Hair follicular keratinocyte (primary cell): Measurements from ENCODE around the gene ASCL5. TPM values are rescaled to one million over a fixed set of nuclear protein-coding genes. Genes with fewer than 3 reads are reported as not detected.

ENCODE experiments used
- total RNA-seq: library from RNA; depleted of rRNA; stranded (reverse); fragments of >200 nt; gene quantifications from 2 replicates; pipeline ENCODE4 v1.2.3, GENCODE V29; 2015

ASCL5 gene, protein sequence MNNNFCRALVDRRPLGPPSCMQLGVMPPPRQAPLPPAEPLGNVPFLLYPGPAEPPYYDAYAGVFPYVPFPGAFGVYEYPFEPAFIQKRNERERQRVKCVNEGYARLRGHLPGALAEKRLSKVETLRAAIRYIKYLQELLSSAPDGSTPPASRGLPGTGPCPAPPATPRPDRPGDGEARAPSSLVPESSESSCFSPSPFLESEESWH
- total RNA-seq: not detected in 2 replicates

DNA sequence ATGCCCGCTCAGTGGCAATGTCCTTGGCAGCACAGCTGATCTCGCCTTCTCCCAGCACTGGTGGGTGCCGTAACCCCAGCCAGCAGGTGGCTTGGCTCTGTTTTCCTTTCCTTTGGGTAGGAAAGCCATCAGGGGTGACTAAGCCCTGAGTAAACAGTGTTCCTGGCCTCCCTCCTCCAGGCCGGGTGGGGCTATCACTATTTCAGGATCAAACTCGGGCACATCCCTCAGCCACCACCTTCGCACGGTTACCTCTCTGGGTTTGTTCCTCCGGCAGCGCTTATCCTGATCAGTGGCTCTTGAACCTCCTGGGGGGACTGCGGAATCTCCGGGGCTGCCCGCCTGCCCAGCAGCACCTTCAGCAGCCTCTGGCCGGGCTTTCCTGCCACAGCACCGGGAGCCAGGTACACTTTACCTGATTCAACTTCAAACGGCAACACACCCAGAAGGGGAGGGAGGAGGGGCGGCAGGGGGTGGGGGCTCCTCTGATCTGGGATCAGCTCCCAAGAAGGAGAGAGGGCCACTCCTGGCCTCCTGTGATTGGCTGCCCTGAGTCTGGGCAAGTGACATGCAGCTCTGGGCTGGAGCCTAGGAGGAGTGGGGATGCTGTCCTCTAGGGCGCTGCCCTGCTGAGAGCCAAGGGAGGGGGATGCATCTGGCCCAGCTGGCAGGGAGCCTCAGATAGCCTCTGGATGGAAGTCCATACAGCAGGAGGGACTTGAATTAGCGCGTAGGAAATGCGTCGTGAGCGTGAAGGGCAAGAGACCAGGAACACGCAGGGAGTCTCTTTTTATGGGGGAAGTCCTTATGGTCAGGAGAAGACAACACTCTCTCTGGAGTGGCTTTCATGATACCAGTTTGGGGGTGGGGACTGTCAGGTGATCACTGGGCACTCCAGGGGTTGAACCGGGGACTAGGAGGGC is at the start of gene ASCL5:
Gene ASCL5 (minus strand): TSS at position 353 of the 923 bp plus-strand sequence. CDS start 11,812 bp downstream, outside the sequence.

GRCh38 chr1:201154389-201155165 is 27.6 kb upstream of the ASCL5 start, which contains the start of gene TMEM9:
Gene TMEM9, minus strand, starts transcription at chr1:201154474. Its CDS starts 551 bp downstream, at chr1:201153923.

DNA sequence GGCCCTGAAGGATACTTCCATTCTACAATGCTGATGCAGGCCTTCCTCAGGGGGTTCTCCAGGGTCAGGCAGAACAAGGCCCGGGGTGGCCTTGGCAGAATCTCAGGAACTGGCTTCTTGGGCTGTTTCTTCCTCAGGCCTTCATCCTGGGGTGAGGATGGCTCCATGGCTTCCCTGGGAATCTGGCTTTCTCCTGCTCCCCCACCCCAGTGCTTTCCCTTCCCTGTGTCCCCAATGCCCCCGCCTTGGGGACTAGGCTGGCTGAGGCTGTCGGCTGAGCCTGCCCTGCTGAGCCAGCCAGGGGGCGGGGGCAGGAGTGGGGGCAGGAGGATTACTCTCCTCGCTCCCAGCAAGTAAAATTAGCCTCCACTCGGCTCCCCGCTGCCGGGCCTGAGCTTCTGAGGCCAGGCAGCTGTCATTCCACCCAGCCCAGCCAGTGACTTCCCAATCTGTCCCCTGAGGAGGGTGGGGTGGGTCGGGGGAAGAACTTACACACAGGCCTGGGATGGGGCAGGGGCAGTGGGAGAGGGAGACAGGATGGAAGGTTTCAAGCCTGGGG is 14.7 kb downstream of the ASCL5 start, which contains the start of gene CACNA1S:
Gene CACNA1S (minus strand): TSS at position 254 of the 559 bp plus-strand sequence. CDS start 87 bp downstream, at position 167.

Other genes starting within 250 kb of the ASCL5 start
- gene INAVA, start 232.3 kb downstream of the ASCL5 start, total RNA-seq: 40.7 and 63.9 TPM in 2 replicates
- gene KIF21B, start 103.5 kb downstream of the ASCL5 start, total RNA-seq: 1.2 and 2.9 TPM in 2 replicates
- gene CACNA1S, start 14.8 kb downstream of the ASCL5 start, total RNA-seq: not detected in 2 replicates
- gene TMEM9, start 27.3 kb upstream of the ASCL5 start, total RNA-seq: 61.2 and 71.0 TPM in 2 replicates
- gene IGFN1, start 63.6 kb upstream of the ASCL5 start, total RNA-seq: not detected in 2 replicates
- gene PKP1, start 156.3 kb upstream of the ASCL5 start, total RNA-seq: 68.9 and 94.7 TPM in 2 replicates